Measurements from ENCODE around the gene TSLP.

DNA sequence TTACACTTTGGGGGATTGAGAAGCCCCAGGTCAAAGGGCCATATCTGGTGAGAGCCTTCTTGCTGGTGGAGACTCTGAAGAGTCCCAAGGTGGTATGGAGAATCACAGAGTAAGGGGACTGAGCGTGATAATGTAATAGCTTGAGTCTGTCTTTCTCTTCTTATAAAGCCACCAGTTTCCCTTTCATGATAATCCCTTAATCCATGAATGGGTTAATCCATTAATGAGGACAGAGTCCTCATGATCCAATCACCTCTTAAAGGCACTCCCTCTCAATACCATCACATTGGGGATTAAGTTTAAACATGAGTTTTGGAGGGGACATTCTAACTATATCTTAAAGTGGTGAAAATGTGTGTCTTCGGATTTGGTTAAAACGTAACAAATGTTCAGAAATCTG is 42.2 kb downstream of the TSLP start:
- no peak for TF ChIP-seq POLR2A (IDR thresholded peaks at IDR 0.05; ENCODE audit: low read depth, low read length)
- no peak for TF ChIP-seq POLR2AphosphoS5 (IDR thresholded peaks at IDR 0.05; ENCODE audit: low read depth, low read length)
- no peak for TF ChIP-seq TAF1 (IDR thresholded peaks at IDR 0.05; ENCODE audit: borderline replicate concordance, low read depth, low read length)

Measured in GM12892 (cell line).